IPS DF 19.7 (cell line): ENCODE results near the gene HMGCS1.
"Not testable (repeated sequence)": the region's sequence is repeated elsewhere in the genome, so short reads cannot be mapped to it uniquely, and the experiment has no call there.

Experiments
- DNase-seq: peaks from one replicate; pipeline ENCODE4 v3.0.0-alpha.2; 2013; ENCODE audit warnings: low read depth, low spot score

Gene HMGCS1

GRCh38 chr5:43274435-43275114 is 38.6 kb downstream of the HMGCS1 start:
- DNase-seq, result no peak

GRCh38 chr5:43273552-43273951 is 39.7 kb downstream of the HMGCS1 start:
- no peak for DNase-seq

- DNase-seq, result no peak
Observed at GRCh38 chr5:43270645-43271044, 42.6 kb downstream of the HMGCS1 start.

DNA sequence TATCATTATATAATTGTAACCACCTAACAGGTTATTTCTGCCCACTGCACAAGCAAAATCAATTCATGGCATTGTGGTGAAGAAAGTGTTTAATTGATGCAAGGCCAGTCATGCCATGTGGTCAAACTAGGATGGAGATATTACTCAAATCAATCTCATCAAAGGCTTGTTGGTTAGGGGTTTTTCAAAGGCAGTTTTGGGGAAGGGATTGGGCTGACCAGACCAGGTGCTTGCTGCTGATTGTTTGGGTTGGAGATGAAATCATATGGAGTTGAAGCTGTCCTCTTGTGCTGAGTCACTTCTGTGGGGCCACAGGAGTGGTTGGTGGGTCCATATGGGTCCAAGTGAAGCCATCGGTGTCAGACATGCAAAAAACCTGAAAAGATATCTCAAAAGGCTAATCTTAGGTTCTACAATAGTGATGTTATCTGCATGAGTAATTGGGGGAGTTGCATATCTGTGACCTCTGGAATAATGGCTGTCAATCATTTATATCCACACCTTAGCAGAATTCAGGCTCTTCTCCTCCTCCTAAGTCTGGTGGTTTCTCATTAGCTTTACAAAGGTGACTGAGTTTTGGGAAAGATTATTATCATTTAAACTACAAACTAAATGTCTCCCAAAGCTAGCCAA is 44.9 kb downstream of the HMGCS1 start:
- DNase-seq, result no peak

GRCh38 chr5:43262269-43262668 is 50.9 kb downstream of the HMGCS1 start:
- DNase-seq, result not testable (repeated sequence)

GRCh38 chr5:43258116-43258515 is 55.1 kb downstream of the HMGCS1 start:
- DNase-seq, result no peak

DNA sequence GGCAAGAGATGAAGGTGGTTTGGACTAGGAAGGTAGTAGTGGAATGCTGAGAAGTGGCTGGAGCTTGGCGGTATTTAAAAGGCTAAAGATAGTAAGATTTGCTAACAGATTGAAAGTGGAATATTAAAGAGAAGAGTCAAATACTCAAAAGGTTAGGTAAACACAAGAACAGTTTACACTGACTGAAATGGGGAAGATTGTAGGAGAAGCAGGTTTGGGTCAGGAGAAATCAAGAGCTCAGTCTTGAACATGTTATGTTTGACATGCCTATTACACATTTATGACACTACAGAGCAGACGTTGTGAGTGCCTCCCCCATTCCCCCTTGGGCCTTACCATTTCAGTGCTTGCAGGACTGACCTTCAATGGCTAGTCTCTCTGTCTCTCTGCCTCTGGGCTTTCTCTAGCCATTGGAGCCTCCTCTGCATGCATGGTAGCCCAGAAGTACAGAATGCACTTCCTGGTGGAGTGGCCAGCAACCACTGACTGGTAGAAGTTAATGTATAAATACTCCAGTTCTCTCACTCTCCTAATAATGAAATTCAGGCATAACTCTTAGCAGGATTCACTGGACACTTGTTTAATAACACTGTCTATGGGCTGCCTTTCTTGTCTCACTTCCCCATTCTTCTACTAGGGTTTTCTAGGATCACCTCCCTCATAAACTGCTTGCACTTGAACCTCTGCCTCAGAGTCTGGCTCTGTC is 56.8 kb downstream of the HMGCS1 start:
- no peak for DNase-seq

DNA sequence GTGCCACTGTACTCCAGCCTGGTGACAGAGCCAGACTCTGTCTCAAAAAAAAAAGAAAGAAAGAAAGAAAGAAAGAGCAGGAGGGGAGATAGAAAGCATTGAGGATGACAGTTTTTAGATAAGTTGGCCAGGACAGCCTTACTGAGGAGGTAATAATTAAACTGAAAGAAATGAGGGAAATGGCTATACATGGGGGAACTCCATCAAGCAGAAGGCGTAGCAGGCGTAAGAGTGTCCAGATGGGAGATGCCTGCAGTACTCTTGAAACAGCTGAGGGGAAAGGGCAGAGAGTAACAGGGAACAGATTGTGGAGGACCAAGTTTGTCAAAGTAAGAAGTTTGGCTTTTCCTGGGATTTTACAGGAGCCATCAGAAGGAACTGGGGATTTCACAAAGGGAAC is 57.5 kb downstream of the HMGCS1 start:
- no peak for DNase-seq

- no peak for DNase-seq
Observed at GRCh38 chr5:43251754-43252153, 61.5 kb downstream of the HMGCS1 start.

GRCh38 chr5:43245724-43246385 is 67.4 kb downstream of the HMGCS1 start:
- no peak for DNase-seq

DNA sequence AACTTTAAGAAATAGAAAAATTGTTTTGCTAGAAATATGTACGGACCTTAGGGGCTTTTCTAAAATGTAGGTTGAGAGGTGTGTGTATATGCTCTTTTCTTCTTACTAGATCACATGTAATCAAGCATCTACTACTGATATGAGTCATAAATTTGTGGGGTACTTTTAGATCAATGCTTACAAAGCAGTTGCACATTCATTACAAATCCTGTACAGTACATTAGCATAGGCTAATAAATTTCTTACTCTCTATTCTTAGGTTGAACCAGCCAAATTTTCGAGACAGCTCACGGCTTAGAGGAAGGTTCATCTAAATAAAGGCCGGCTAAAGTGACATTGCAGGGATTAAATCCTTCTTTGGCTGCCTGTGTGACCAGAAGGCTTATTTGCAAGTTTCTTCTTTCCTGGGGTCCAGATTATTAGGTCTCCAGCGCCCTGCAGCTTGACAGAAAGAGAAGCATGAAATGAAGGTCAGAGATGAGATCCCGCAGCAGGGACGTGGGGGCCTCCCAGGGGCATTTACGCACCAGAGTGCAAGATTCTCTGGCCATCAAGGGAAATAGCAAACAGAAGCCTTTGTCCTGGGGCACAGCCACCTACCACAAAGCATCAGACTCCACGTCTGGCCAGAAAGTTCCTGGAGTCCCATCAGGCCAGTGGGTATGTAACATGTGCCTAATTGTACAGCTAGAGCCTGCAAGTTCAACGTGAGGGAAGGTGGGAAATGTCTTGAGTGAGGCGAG is 68.2 kb downstream of the HMGCS1 start:
- DNase-seq, result no peak

GRCh38 chr5:43243270-43243669 is 69.9 kb downstream of the HMGCS1 start:
- DNase-seq, result no peak

DNA sequence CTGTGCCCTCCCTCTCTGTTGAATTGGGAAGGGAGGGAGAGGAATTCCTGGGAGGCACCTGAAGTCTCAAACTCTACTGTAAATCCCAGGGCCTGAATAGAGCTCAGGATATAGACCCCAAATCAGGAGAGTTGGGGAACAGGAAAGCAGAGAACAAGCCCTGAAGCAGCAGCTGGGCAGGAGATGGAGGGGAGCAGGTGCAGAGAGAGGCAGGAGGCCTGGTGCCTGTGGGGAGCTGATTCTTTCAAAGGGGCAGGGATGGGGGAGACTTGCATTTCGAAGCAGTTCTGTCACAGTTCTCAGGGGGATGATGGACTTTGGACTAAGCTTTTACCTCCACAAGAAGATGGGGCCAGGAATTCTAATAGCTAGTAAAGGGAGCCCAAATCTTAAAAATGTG is 71.0 kb downstream of the HMGCS1 start:
- DNase-seq, result no peak
